Erythroblast (primary cell): Measurements from ENCODE around the gene TTLL9.

Experiments used
- GATA1 ChIP-seq: IDR thresholded peaks from 2 replicates; pipeline ENCODE4 v1.6.1; 2011; ENCODE audit warnings: low read depth, mild to moderate bottlenecking, control low read depth, low read length, moderate library complexity
- POLR2A ChIP-seq: IDR thresholded peaks from 2 replicates; pipeline ENCODE4 v1.6.1; 2011; ENCODE audit warnings: mild to moderate bottlenecking, low read length

DNA sequence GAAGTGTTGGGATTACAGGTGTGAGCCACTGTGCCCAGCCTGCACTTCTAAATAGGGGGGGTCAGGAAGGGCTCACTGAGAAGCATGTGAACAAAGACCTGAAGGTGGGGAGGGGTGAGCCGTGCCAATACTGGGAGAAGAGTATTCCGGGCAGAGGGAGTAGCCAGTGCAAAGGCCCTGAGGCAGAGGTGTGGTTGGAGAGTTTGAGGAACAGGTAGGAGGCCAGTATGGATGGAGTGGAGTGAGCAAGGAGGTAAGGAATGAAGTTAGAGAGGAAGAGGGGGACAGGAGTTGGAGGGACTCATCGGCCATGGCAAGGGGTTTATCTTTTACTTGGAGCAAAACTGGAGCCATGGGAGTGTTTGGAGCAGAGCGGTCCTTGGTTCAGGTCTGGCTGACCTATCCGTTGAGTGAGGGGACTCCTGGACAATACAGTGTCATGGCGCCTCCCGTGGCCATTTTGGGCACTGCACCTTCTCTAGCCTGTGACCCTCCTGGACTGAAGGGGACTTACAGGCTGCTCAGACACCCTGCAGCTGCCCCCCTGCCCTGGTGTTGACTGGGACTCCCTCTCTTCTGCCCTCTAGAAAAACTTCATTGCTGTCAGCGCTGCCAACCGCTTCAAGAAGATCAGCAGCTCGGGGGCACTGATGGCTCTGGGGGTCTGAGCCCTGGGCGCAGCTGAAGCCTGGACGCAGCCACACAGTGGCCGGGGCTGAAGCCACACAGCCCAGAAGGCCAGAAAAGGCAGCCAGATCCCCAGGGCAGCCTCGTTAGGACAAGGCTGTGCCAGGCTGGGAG lies 37.1 kb upstream of the TTLL9 start:
- TF ChIP-seq POLR2A, result no peak
- TF ChIP-seq GATA1, result no peak
